K562 (cell line): ENCODE measurements around the gene P2RX1. TPM values are rescaled to one million over a fixed set of nuclear protein-coding genes. Genes with fewer than 3 reads are reported as not detected.

ENCODE experiments used
- ATAC-seq: fragments of 200-7000 bp; cut with Tn5 transposase; 3 replicates; pipeline ENCODE4 v1.9.1; 2020; ENCODE audit warnings: moderate library complexity
- BruUV-seq: library from RNA; stranded (reverse); fragments of 400-500 nt; replicated peaks from 2 replicates; lab custom pipeline; 2021; lab: Mats Ljungman, UMichigan
- CTCF ChIA-PET: fragments of 300-600 bp; formaldehyde crosslinking; extraction: SDS; loops from one replicate; lab custom pipeline; 2021; ENCODE audit warnings: low intra/inter-chr PET ratio; lab: Yijun Ruan, JAX
- POLR2A ChIA-PET: fragments of 300-600, 350-650 bp; sonication (Branson Sonifier 250); formaldehyde crosslinking; extraction: SDS; loops from one replicate; lab custom pipeline; 2021; ENCODE audit warnings: antibody characterized with exemption, inconsistent platforms; lab: Yijun Ruan, JAX
- DNase-seq, 4 experiments: peaks; one replicate each; pipeline versions ENCODE4 v3.0.0 to v3.0.0-alpha.2; 2011 to 2018; ENCODE audit warnings: low spot score in 3 of 4, mixed read lengths in 3 of 4; ENCODE audit errors: extremely low read depth in 1 of 4
- FAIRE-seq: peaks from 2 replicates; lab custom pipeline; 2011; peaks lifted over from hg19 to GRCh38; lab: Jason Lieb, UNC
- H2AFZ ChIP-seq: 2 replicates; pipeline ENCODE4 v1.6.0; 2011; ENCODE audit warnings: low read depth, low read length, control low read depth, inconsistent platforms
- H3K27ac ChIP-seq: fragments of 200-600 bp; 3 replicates; pipeline ENCODE4 v1.8.0; 2011; ENCODE audit warnings: low read depth, mild to moderate bottlenecking, control low read depth, inconsistent platforms, low read length, moderate library complexity, mixed read lengths; ENCODE audit errors: extremely low read depth
- H3K27me3 ChIP-seq, 2 experiments: fragments of 300-600 bp in 1 of 2; 2 replicates in 1 of 2; 3 replicates in 1 of 2; pipeline versions ENCODE4 v1.6.0 to v1.8.0; 2011; ENCODE audit warnings: inconsistent platforms in 2 of 2, low read length in 2 of 2, mild to moderate bottlenecking in 1 of 2, mixed read lengths in 1 of 2, moderate library complexity in 1 of 2; ENCODE audit not compliant: control insufficient read depth in 2 of 2, insufficient read depth in 2 of 2
- H3K36me3 ChIP-seq: fragments of 300-600 bp; 3 replicates; pipeline ENCODE4 v1.8.0; 2011; ENCODE audit warnings: mild to moderate bottlenecking, low read length, inconsistent platforms; ENCODE audit not compliant: control insufficient read depth, insufficient read depth
- H3K4me1 ChIP-seq, 2 experiments: fragments of 200-600 bp in 1 of 2; replicated peaks in 1 of 2; 2 replicates in 1 of 2; 3 replicates in 1 of 2; pipeline versions ENCODE4 v1.5.1 to v1.8.0; 2011; ENCODE audit warnings: inconsistent platforms in 2 of 2, low read length in 2 of 2, mild to moderate bottlenecking in 1 of 2, mixed read lengths in 1 of 2, moderate library complexity in 1 of 2; ENCODE audit not compliant: control insufficient read depth in 2 of 2, insufficient read depth in 2 of 2
- H3K4me2 ChIP-seq: 2 replicates; pipeline ENCODE4 v1.6.1; 2011; ENCODE audit warnings: low read length, control low read depth, inconsistent platforms, mixed read lengths; ENCODE audit not compliant: insufficient read depth
- H3K4me3 ChIP-seq: fragments of 200-600 bp; sonication (generic), shearing (Covaris generic); 2 replicates; pipeline ENCODE4 v1.5.1; 2016; ENCODE audit warnings: control low read depth, inconsistent platforms
- H3K79me2 ChIP-seq: fragments of 200-600 bp; 3 replicates; pipeline ENCODE4 v1.8.0; 2011; ENCODE audit warnings: low read length, inconsistent platforms; ENCODE audit not compliant: control insufficient read depth, insufficient read depth
- H3K9ac ChIP-seq, 2 experiments: 2 replicates each; pipeline versions ENCODE4 v1.6.0 to v1.6.1; 2011; ENCODE audit warnings: low read depth in 2 of 2, low read length in 2 of 2, control low read depth in 1 of 2, inconsistent platforms in 1 of 2, mild to moderate bottlenecking in 1 of 2, mixed read lengths in 1 of 2; ENCODE audit not compliant: insufficient read depth in 1 of 2
- H3K9me1 ChIP-seq: one replicate; pipeline ENCODE4 v1.6.0; 2011; ENCODE audit warnings: inconsistent platforms, mild to moderate bottlenecking, low read length, moderate library complexity; ENCODE audit not compliant: control insufficient read depth, insufficient read depth
- H3K9me3 ChIP-seq: replicated peaks from 2 replicates; pipeline ENCODE4 v1.5.1; 2011; ENCODE audit warnings: low read depth, low read length, inconsistent platforms; ENCODE audit not compliant: control insufficient read depth, insufficient read depth
- H4K20me1 ChIP-seq: replicated peaks from 2 replicates; pipeline ENCODE4 v1.6.1; 2011; ENCODE audit warnings: low read length, inconsistent platforms, mixed read lengths; ENCODE audit not compliant: control insufficient read depth, insufficient read depth
- ARID4B ChIP-seq: sonication (generic); formaldehyde crosslinking; IDR thresholded peaks from 2 replicates; pipeline ENCODE4 v1.8.0; 2022; ENCODE audit warnings: mild to moderate bottlenecking, missing genetic modification reagents
- GABPA ChIP-seq: fragments of 200-800 bp; sonication (Bioruptor generic); conservative IDR thresholded peaks from 2 replicates; pipeline ENCODE4 v1.6.1; 2016; ENCODE audit warnings: low read depth, missing genetic modification characterization, missing compliant biosample characterization
- MEF2A ChIP-seq: IDR thresholded peaks from 2 replicates; pipeline ENCODE4 v1.6.1; 2011; ENCODE audit warnings: low read depth, mild to moderate bottlenecking, low read length, moderate library complexity; ENCODE audit not compliant: control insufficient read depth
- PREB ChIP-seq: sonication (generic); formaldehyde crosslinking; IDR thresholded peaks from 2 replicates; pipeline ENCODE4 v1.8.1; 2023; ENCODE audit warnings: mild to moderate bottlenecking, missing genetic modification reagents
- ZBTB9 ChIP-seq: fragments of 450-650 bp; formaldehyde crosslinking; IDR thresholded peaks from 2 replicates; pipeline ENCODE4 v1.4.0; 2020; ENCODE audit warnings: mild to moderate bottlenecking, moderate library complexity
- ZNF518B ChIP-seq: fragments of 250-450 bp; sonication (Bioruptor Pico); IDR thresholded peaks from 2 replicates; pipeline ENCODE4 v1.5.0; 2021; ENCODE audit warnings: mild to moderate bottlenecking, moderate library complexity
- WGBS: fragments of 100-300 bp; shearing (Covaris generic); methylation state at CpG from one replicate; pipeline ENCODE4 v1.1.6; 2016; ENCODE audit warnings: low coverage, mixed read lengths; ENCODE audit not compliant: insufficient coverage; ENCODE audit errors: missing lambda C conversion rate; 5-methylcytosine and 5-hydroxymethylcytosine counted together
- in situ Hi-C: fragments of 300-500 bp; cut with MboI; formaldehyde crosslinking; loops from 4 replicates; pipeline ENCODE4 v1.15.0; 2018; ENCODE audit warnings: inconsistent platforms, mixed read lengths
- intact Hi-C: fragments of 100-400 bp; cut with micrococcal nuclease; formaldehyde crosslinking; loops from 2 replicates; pipeline ENCODE4 v1.14.2; 2022
- polyA plus RNA-seq, 8 experiments: library from polyadenylated mRNA; depleted of rRNA in 4 of 8; stranded (reverse) in 5 of 8; unstranded in 3 of 8; fragments of >200 nt; fragmentation: Nextera tagmentation in 2 of 8; fragmentation: Illumina TruSeq in 1 of 8; extraction: Ambion mirVana in 2 of 8; extraction: Trizol in 1 of 8; gene quantifications; 2 replicates each; pipeline versions ENCODE4 v1.2.1 to v1.2.3, GENCODE V29; 2011 to 2014; ENCODE audit warnings: inconsistent platforms in 1 of 8, missing spikeins in 1 of 8
- total RNA-seq, 7 experiments: library from RNA; depleted of rRNA in 6 of 7; stranded (reverse); fragments of >200 nt in 6 of 7; fragmentation: Illumina TruSeq in 2 of 7; extraction: Trizol in 2 of 7; gene quantifications; 2 replicates each; pipeline versions ENCODE4 v1.2.1 to v1.2.3, GENCODE V29; 2011 to 2021; ENCODE audit warnings: low replicate concordance in 1 of 7

Gene P2RX1
- total and polyA plus RNA-seq, 9 of the 15 experiments (the other 6 are each of a cell fraction or from before 2014, with no cell fraction given): 0.27 to 20.3 (median 10.3) TPM

DNA sequence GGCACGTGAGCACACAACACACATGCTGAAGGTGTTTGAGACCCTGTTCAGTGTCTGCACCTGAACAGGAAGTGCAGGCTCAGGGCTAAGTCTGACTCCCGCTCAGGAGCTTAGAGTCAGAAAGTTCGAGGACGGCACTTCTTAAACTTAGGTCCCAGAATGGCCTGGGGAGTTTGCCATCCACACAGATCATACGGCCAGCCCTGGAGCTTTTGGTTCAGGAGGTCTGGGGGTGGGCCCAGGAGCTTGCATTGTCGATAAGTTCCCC, 19.4 kb downstream of the P2RX1 start:
- FAIRE-seq (no peak), ATAC-seq (no peak)
- intact Hi-C loops: no loop called here
- no peaks in the 10 kb centered on the region for H4K20me1 ChIP-seq
- H3K27me3 ChIP-seq: no peaks in the 10 kb centered on the region
- H3K4me1 ChIP-seq: peaks cover 9 to 36% of the 10 kb centered on the region in 2 experiments; a peak in 4 of 5 replicates
- no peaks in the 10 kb centered on the region for H3K36me3 ChIP-seq
- H3K4me2 ChIP-seq: no peak overlapping the region
- no peaks in the 10 kb centered on the region for H3K9me3 ChIP-seq
- 67% methylated on average over 6 of the region's 6 CpGs for WGBS
- H3K27ac ChIP-seq: no peak overlapping the region
- TF ChIP-seq ZNF518B (CRISPR knock-in tag) (no peak), ARID4B (CRISPR knock-in tag) (no peak), PREB (CRISPR knock-in tag) (no peak), ZBTB9 (CRISPR knock-in tag) (no peak), MEF2A (no peak), GABPA (no peak)
- TF ChIP-seq, all 486 proteins: peak for 0
- CTCF ChIA-PET: no interaction called here
- H3K9me1 ChIP-seq: no peaks in the 10 kb centered on the region
- peak overlapping the region in 1 of 2 experiments; percentile 52; a peak in 1 of 4 replicates for H3K9ac ChIP-seq
- DNase-seq: no peak
- no peak overlapping the region for H3K4me3 ChIP-seq
- no peak overlapping the region for H2AFZ ChIP-seq
- in situ Hi-C loops: no loop called here
- no TSS peak for BruUV-seq
- POLR2A ChIA-PET: no interaction called here
- H3K79me2 ChIP-seq: peaks cover 6% of the 10 kb centered on the region; the same call in 2 of the 3 replicates
